HG03039 (cell line): ENCODE data around the gene MAP3K2.

Experiments used
- ATAC-seq: cut with Tn5 transposase; IDR thresholded peaks from one replicate; pipeline ENCODE4 v1.9.1; 2021; ENCODE audit warnings: mild to moderate bottlenecking, moderate library complexity; ENCODE audit not compliant: unreplicated experiment

MAP3K2 gene

DNA sequence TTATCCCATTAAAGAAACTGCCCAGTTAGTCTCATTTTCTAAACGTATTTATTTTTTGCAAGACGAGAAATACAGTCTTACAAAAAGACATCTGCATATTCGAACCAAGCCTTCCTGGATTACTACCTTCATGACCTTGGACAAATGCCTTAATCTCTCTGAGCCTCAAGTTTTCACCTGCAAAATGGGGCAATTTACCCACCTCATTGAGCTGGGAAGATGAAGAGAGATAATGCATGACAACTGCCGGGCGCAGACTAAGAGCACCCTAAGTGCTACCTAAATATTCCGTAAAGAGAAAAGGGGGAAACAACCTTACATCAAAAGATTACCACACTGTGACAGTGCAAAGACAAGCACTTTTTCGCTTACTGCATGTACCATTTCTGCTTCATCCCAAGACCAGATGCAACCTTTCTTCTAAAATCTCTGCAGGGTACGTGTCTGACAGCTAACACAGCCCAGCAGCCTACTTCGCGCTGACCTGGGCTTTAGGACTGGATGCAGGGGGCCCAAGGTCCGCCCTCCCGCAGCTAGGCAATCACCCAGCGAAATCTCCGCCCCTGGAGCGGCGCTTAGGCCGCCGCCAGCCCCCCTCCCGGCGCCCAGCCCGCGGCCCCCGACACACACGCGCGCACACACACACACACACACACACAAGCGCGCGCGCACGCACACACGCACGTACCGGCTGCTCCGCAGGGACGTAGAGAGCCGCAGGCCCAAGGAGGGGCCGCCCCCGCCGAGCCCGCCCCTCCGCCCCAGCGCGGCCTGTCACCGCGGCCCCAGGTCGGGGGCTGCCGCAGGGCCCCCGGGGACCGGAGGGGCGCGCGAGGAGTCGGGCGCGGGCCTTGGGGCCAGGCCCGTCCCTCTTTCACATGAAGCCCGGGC is 766 bp downstream of the MAP3K2 start:
- ATAC-seq, result peak; percentile 62

- ATAC-seq, result no peak
Measured at GRCh38 chr2:127386246-127386645, 1.5 kb downstream of the MAP3K2 start.

GRCh38 chr2:127384529-127384928 is 3.2 kb downstream of the MAP3K2 start:
- ATAC-seq, result no peak

- ATAC-seq, result no peak
Measured at GRCh38 chr2:127382831-127383230, 4.9 kb downstream of the MAP3K2 start.

- no peak for ATAC-seq
Measured at GRCh38 chr2:127381762-127382161, 6.0 kb downstream of the MAP3K2 start.

- no peak for ATAC-seq
Measured at GRCh38 chr2:127379712-127380355, 7.9 kb downstream of the MAP3K2 start.

DNA sequence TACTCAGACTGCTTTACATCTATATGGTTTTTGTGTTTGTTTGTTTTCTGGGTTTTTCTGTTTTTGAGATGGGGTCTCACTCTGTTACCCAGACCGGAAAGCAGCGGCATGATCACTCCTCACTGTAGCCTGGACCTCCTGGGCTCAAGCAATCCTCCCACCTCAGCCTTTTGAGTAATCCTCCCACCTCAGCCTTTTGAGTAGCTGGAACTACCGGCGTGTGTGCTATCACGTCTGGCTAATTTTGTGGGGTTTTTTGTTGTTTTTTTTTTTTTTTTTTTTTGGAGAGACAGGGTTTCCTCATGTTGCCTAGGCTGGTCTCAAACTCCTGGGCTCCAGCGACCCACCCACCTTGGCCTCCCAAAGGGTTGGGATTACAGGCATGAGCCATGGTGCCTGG is 9.1 kb downstream of the MAP3K2 start:
- ATAC-seq, result no peak

DNA sequence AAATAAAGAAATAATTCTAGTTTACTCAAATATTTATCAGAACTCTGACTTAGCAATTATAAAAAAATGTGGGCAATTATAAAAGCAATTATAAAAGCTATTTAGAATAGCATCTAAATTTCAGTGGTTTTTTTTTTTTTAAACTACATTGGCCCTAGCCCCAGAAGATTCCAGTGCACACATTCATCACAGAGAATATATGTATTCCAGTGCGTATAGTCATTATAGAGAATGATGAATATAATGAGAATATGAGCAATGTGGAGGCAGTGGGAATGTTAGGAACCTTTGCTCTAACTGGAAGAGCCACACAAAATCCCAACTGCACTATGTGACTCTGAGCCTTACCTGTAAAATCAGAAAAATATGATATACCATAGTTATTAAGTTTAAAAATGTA is 10.5 kb downstream of the MAP3K2 start:
- ATAC-seq, result no peak

DNA sequence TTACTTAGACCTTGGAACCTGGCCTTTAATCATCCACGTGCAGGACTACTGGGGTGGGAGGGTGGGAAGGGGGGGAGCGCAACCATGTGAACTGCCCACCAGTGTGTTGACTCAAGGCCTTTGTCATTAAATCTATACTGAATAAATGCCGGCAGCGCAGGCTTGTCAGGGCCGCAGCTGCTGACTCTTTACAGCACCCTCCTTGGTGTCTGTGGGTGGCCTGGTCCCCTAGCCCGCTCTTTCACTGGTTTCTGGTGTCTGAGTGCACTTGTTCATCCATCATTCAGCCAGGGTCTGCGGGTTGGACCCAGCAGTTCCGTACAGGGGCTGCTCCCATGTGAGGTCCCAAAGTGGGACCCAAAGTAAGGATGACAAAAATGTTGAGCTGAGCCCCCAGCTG is 11.5 kb downstream of the MAP3K2 start:
- ATAC-seq, result no peak

- ATAC-seq, result no peak
Measured at GRCh38 chr2:127373362-127374083, 14.3 kb downstream of the MAP3K2 start.

GRCh38 chr2:127371037-127371436 is 16.7 kb downstream of the MAP3K2 start:
- no peak for ATAC-seq

DNA sequence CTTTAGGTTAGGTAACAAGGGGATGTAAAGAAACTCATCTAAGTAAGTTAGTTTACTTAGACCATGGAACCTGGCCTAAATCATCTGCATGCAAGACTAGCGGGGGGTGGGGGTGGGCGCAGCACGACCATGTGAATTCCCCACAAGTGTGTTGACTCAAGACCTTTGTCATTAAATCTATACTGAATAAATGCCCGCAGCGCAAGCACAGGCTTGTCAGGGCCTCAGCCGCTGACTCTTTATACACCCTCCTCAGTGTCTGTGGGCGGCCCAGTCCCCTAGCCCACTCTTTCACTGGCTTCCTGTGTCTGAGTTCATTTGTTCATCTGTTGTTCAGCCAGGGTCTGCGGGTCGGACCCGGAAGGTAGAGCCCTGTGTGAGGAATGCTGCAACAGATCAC is 17.8 kb downstream of the MAP3K2 start:
- no peak for ATAC-seq

DNA sequence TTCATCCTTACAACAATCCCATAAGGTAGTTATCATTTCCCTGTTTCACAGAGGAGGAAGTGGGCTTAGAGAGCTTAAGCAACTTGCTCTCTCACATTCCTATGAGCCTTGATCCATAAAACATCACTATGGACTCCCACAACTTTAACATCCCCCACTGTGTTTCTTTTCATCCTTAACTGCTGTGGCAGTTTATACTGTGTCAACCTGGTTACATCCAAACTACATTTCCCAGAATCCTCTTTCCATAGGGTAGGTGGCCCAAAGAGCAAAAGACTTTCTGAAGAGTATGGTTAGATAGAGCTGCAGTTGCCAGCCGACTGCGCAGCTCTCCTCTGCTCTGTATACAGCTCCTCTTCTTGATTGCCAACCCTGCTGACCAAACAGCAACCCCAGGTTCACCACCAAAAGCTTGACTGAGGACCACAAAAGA is 22.5 kb downstream of the MAP3K2 start:
- no peak for ATAC-seq

GRCh38 chr2:127362971-127363370 is 24.8 kb downstream of the MAP3K2 start:
- no peak for ATAC-seq

DNA sequence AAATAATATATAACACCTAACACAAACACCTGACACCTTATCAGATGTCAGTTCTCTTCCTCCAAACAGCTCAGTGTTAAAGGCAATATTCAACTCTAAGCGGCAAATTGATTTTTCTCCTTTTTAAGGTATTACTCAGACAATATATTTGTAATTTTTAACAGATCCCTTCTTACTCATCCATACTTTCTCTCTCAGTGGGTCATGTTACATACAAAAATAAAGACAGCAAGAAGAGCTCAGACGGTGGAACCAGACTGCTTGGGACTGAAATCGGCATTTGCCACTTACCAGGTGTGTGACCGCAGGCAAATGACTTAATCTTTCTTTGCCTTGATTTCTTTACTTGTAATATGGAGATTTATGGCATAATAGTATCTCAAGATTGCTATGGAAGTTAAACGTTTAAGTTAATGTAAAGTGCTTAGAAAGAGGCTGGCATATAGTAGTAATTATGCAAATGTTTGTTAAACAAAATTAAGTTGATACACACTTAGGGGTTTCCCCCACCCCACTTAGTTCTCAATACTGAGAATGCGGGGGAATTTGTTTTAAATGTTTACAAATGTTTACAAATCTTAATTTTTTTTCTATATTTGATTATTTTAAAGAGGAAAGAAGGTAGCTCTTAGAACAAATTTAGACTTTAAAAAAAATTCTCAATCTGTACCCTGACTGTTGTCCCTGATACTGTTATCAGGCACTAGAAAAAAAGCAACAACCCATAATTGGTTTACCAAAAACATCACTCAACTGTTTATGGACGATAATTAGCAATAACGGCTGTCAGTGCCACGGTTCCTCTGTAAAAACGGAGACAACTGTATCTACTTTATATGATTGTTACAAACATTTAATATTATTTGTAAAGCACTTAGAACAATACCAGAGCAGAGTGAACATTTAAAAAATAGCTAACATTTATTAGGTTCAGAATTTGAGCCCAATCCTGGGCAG is 25.6 kb downstream of the MAP3K2 start:
- no peak for ATAC-seq

- no peak for ATAC-seq
Measured at GRCh38 chr2:127360242-127360641, 27.5 kb downstream of the MAP3K2 start.

- no peak for ATAC-seq
Measured at GRCh38 chr2:127359520-127359919, 28.3 kb downstream of the MAP3K2 start.

DNA sequence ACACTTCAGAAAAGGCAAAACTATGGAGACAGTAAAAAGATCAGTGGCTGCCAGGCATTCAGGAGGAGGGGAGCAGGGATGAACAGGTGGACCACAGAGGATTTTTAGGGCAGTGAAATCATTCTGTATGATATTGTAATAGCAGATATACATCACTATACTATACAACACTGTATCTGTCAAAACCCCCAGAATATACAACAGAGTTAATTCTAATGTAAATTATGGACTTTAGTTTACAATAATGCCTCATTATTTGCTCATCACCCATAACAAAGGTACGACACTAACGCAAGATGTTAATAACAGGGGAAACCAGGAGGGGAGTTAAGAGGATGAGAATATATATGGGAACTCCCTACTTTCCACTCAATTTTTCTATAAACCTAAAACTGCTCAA is 28.8 kb downstream of the MAP3K2 start:
- no peak for ATAC-seq

- no peak for ATAC-seq
Measured at GRCh38 chr2:127358044-127358443, 29.7 kb downstream of the MAP3K2 start.

DNA sequence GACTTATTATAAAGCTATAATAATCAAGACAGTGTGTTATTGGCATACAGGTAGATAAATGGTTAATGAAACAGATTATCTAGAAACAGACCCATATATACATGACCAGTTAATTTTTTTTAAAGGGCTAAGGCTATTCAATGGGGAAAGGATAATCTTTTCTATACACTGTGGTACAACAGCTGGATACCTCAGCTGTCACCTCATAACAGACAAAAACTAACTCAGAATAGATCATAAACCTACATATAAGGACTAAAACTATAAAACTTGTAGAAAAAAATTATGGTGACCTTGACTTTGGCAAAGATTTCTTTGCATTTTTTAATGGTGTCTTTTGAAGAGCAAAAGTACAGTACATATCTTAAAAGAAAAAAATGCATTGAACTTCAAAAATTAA is 30.2 kb downstream of the MAP3K2 start:
- ATAC-seq, result no peak

- no peak for ATAC-seq
Measured at GRCh38 chr2:127356531-127356930, 31.2 kb downstream of the MAP3K2 start.
